Smooth muscle cell (in vitro differentiated cells): ENCODE data around the gene SPTBN4. TPM values are rescaled to one million over a fixed set of nuclear protein-coding genes. Genes with fewer than 3 reads are reported as not detected.

Source experiments
- DNase-seq: peaks from one replicate; lab custom pipeline; 2025; ENCODE audit not compliant: unreplicated experiment; lab: John Stamatoyannopoulos, UW
- H2AFZ ChIP-seq: fragments of 200-600 bp; sonication (generic); 2 replicates; pipeline ENCODE4 v1.6.0; 2016; ENCODE audit warnings: antibody characterized with exemption, low read depth, mild to moderate bottlenecking
- H3F3A ChIP-seq: fragments of 200-600 bp; sonication (generic); 2 replicates; pipeline ENCODE4 v1.6.0; 2017; ENCODE audit warnings: antibody characterized with exemption, low read depth
- H3K27ac ChIP-seq: fragments of 200-600 bp; sonication (generic); 2 replicates; pipeline ENCODE4 v1.5.1; 2016; ENCODE audit warnings: low read depth, mild to moderate bottlenecking
- H3K27me3 ChIP-seq: fragments of 200-600 bp; sonication (generic); 2 replicates; pipeline ENCODE4 v1.6.1; 2016; ENCODE audit warnings: low read depth, mild to moderate bottlenecking
- H3K36me3 ChIP-seq: fragments of 200-600 bp; sonication (generic); 2 replicates; pipeline ENCODE4 v1.5.1; 2016; ENCODE audit warnings: low read depth
- H3K4me1 ChIP-seq: fragments of 200-600 bp; sonication (generic); 2 replicates; pipeline ENCODE4 v1.5.1; 2016; ENCODE audit warnings: low read depth
- H3K4me2 ChIP-seq: fragments of 200-600 bp; sonication (generic); 2 replicates; pipeline ENCODE4 v1.6.0; 2016; ENCODE audit warnings: mild to moderate bottlenecking
- H3K4me3 ChIP-seq: fragments of 200-600 bp; sonication (generic); 2 replicates; pipeline ENCODE4 v1.5.1; 2016; ENCODE audit warnings: mild to moderate bottlenecking
- H3K79me2 ChIP-seq: fragments of 200-600 bp; sonication (generic); 2 replicates; pipeline ENCODE4 v1.6.0; 2016; ENCODE audit warnings: low read depth, mild to moderate bottlenecking
- H3K9ac ChIP-seq: fragments of 200-600 bp; sonication (generic); 2 replicates; pipeline ENCODE4 v1.6.0; 2016; ENCODE audit warnings: low read depth
- H3K9me3 ChIP-seq: fragments of 200-600 bp; sonication (generic); replicated peaks from 2 replicates; pipeline ENCODE4 v1.5.1; 2016; ENCODE audit warnings: low read depth
- H4K20me1 ChIP-seq: fragments of 200-600 bp; sonication (generic); 2 replicates; pipeline ENCODE4 v1.6.0; 2016; ENCODE audit warnings: low read depth
- CTCF ChIP-seq: fragments of 200-600 bp; sonication (generic); IDR thresholded peaks from 2 replicates; pipeline ENCODE4 v1.5.1; 2017; ENCODE audit warnings: borderline replicate concordance, mild to moderate bottlenecking, antibody characterized with exemption; ENCODE audit not compliant: insufficient read depth, poor library complexity, severe bottlenecking
- WGBS: methylation state at CpG from one replicate; pipeline ENCODE4 v1.1.7; 2016; ENCODE audit warnings: low lambda C conversion rate; 5-methylcytosine and 5-hydroxymethylcytosine counted together
- polyA plus RNA-seq: library from polyadenylated mRNA; unstranded; fragments of >200 nt; fragmentation: Nextera tagmentation; extraction: Ambion mirVana; gene quantifications from 2 replicates; pipeline ENCODE4 v1.2.1, GENCODE V29; 2016
- total RNA-seq: library from RNA; depleted of rRNA; stranded (reverse); fragments of >200 nt; gene quantifications from 2 replicates; pipeline ENCODE4 v1.2.3, GENCODE V29; 2014

The SPTBN4 gene
- total and polyA plus RNA-seq, 2 experiments from 2014 or later, result 1.0 to 1.2 TPM

GRCh38 chr19:40441719-40442253 lies 25.0 kb upstream of the SPTBN4 start:
- no peaks in the 10 kb centered on the region for H3K9me3 ChIP-seq
- H2AFZ ChIP-seq, result no peak overlapping the region
- no peaks in the 10 kb centered on the region for H3K36me3 ChIP-seq
- H3K4me2 ChIP-seq, result peak overlapping the region; percentile 88
- peak overlapping the region; percentile 92 for H3K4me3 ChIP-seq
- no peak for TF ChIP-seq CTCF
- H3F3A ChIP-seq, result peaks cover 36% of the 10 kb centered on the region
- peaks cover 38% of the 10 kb centered on the region for H3K79me2 ChIP-seq
- DNase-seq, result no peak
- peak overlapping the region; percentile 81 for H3K27ac ChIP-seq
- no peaks in the 10 kb centered on the region for H3K27me3 ChIP-seq
- H3K9ac ChIP-seq, result peak overlapping the region; percentile 64
- peaks cover 37% of the 10 kb centered on the region for H4K20me1 ChIP-seq
- peaks cover 24% of the 10 kb centered on the region for H3K4me1 ChIP-seq
- WGBS, result 89% methylated on average over 8 of the region's 11 CpGs

GRCh38 chr19:40442328-40443130 lies 24.3 kb upstream of the SPTBN4 start:
- Histone ChIP-seq H3K4me3 (peak overlapping the region; percentile 92), H3K4me2 (peak overlapping the region; percentile 88), H3K9ac (peak overlapping the region; percentile 64), H3K4me1 (peaks cover 24% of the 10 kb centered on the region), H3K27me3 (no peaks in the 10 kb centered on the region), H4K20me1 (peaks cover 37% of the 10 kb centered on the region), H3K36me3 (no peaks in the 10 kb centered on the region), H3F3A (peaks cover 36% of the 10 kb centered on the region), H3K79me2 (peaks cover 38% of the 10 kb centered on the region), H3K9me3 (no peaks in the 10 kb centered on the region), H3K27ac (peak overlapping the region; percentile 81), H2AFZ (no peak overlapping the region)
- TF ChIP-seq CTCF, result no peak
- 20% methylated on average over 22 of the region's 22 CpGs for WGBS
- DNase-seq, result no peak

GRCh38 chr19:40443131-40443999 lies 23.4 kb upstream of the SPTBN4 start:
- Histone ChIP-seq H4K20me1 (peaks cover 37% of the 10 kb centered on the region), H3K79me2 (peaks cover 38% of the 10 kb centered on the region), H3K27ac (peak overlapping the region; percentile 86), H3K9me3 (no peaks in the 10 kb centered on the region), H2AFZ (no peak overlapping the region), H3F3A (peaks cover 36% of the 10 kb centered on the region), H3K4me2 (peak overlapping the region; percentile 88), H3K27me3 (no peaks in the 10 kb centered on the region), H3K4me1 (peaks cover 24% of the 10 kb centered on the region), H3K36me3 (no peaks in the 10 kb centered on the region), H3K4me3 (peak overlapping the region; percentile 92), H3K9ac (peak overlapping the region; percentile 90)
- peak; percentile 98 for DNase-seq
- 1% methylated on average over 52 of the region's 52 CpGs for WGBS
- TF ChIP-seq CTCF, result no peak
